ENCODE measurements around the gene CLCF1.

DNA sequence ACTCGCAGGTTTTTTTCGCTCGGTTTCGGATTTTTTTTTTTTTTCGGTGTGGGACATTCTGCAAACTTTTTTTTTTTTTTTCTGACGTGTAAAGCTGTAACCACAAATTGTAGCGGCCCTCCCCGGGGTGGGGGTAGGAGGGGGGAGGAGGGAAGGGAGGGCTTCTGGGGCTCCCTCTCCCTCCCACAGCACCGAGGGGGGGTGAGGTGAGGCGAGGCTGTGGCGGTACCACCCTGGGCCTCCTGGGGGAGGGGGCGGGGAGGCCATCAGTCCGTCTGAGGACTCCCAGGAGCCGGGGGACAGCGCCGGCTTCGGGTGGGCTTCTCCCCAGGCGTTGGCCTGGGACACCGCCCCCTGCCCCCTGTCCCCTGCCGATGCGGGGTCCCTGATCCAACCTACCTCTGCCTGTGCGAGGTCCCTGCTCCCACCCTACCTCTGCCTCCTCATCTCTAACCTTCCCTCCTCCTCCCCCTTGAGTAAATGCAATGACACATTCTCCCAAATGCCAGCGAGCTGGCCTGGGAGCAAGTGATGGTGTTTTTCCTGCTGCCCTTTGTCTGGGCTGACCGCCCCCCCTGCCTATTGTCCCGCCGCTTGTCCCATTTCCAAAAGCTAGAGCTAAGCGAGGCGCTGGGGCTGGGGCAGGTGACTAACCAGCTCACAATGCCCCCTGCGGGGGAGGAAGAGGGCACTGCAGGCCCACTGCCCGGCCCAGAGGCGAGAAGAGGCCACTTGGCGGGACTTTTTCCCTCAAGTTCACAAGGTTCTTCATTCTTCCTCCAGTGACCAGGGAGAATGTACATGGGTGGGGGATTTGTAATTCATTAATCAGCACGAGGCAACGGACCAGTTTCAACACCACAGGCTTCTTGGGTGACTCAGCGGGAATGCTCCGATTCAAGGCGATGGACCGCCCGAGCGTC lies 511 bp upstream of the CLCF1 start:
- peak; percentile 34 for TF ChIP-seq CTCF (IDR thresholded peaks at IDR 0.05; ENCODE audit: poor library complexity, severe bottlenecking)
- TF ChIP-seq EZH2 (IDR thresholded peaks at IDR 0.05; ENCODE audit: borderline replicate concordance, insufficient read depth, low read length, poor library complexity, severe bottlenecking) = peak; percentile 83
- no peak for TF ChIP-seq POLR2AphosphoS5 (IDR thresholded peaks at IDR 0.05)
- TF ChIP-seq, protein P1, sequence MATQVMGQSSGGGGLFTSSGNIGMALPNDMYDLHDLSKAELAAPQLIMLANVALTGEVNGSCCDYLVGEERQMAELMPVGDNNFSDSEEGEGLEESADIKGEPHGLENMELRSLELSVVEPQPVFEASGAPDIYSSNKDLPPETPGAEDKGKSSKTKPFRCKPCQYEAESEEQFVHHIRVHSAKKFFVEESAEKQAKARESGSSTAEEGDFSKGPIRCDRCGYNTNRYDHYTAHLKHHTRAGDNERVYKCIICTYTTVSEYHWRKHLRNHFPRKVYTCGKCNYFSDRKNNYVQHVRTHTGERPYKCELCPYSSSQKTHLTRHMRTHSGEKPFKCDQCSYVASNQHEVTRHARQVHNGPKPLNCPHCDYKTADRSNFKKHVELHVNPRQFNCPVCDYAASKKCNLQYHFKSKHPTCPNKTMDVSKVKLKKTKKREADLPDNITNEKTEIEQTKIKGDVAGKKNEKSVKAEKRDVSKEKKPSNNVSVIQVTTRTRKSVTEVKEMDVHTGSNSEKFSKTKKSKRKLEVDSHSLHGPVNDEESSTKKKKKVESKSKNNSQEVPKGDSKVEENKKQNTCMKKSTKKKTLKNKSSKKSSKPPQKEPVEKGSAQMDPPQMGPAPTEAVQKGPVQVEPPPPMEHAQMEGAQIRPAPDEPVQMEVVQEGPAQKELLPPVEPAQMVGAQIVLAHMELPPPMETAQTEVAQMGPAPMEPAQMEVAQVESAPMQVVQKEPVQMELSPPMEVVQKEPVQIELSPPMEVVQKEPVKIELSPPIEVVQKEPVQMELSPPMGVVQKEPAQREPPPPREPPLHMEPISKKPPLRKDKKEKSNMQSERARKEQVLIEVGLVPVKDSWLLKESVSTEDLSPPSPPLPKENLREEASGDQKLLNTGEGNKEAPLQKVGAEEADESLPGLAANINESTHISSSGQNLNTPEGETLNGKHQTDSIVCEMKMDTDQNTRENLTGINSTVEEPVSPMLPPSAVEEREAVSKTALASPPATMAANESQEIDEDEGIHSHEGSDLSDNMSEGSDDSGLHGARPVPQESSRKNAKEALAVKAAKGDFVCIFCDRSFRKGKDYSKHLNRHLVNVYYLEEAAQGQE (IDR thresholded peaks at IDR 0.05; ENCODE audit: borderline replicate concordance) = no peak
- no peak for TF ChIP-seq TAF1 (IDR thresholded peaks at IDR 0.05; ENCODE audit: low read depth)

Data from neural cell (in vitro differentiated cells).